ENCODE measurements around the gene PSTPIP1. TPM values are rescaled to one million over a fixed set of nuclear protein-coding genes. Genes with fewer than 3 reads are reported as not detected.

PSTPIP1 gene
- total and polyA plus RNA-seq, 2 of the 13 experiments (the other 11 are each of a cell fraction or from before 2014, with no cell fraction given), result 4.4 to 8.7 TPM

- Histone ChIP-seq H3K4me3 (replicated peaks in 1 of 3; ENCODE audit: insufficient read depth in 1 of 3, low read depth in 2 of 3, low read length in 3 of 3) (no peak overlapping the region), H3K4me2 (ENCODE audit: low read depth, low read length) (no peak overlapping the region), H3K27ac (ENCODE audit: extremely low read length, insufficient read depth, low read length) (no peak overlapping the region), H3K4me1 (ENCODE audit: insufficient read depth, low read length) (peaks cover 5% of the 10 kb centered on the region), H3K27me3 (ENCODE audit: control insufficient read depth in 1 of 2, insufficient read depth in 2 of 2, low read length in 2 of 2) (no peaks in the 10 kb centered on the region), H3K36me3 (replicated peaks in 1 of 2; ENCODE audit: control insufficient read depth in 1 of 2, insufficient read depth in 2 of 2, low read length in 2 of 2) (peaks cover 7 to 9% of the 10 kb centered on the region in 2 experiments; a peak in 4 of 5 replicates), H2AFZ (ENCODE audit: low read length) (no peak overlapping the region), H4K20me1 (ENCODE audit: insufficient read depth, low read length) (no peaks in the 10 kb centered on the region), H3K9me3 (ENCODE audit: low read length) (no peaks in the 10 kb centered on the region), H3K9ac (ENCODE audit: insufficient read depth, low read depth, low read length) (no peak overlapping the region), H3K79me2 (ENCODE audit: insufficient read depth, low read length) (no peaks in the 10 kb centered on the region)
- FAIRE-seq, result no peak
- WGBS (ENCODE audit: low lambda C conversion rate), result 97% methylated on average over 9 of the region's 10 CpGs
- intact Hi-C loops (cut with micrococcal nuclease; ENCODE audit: unreplicated experiment), result no loop called here
- TF ChIP-seq NFE2 (CRISPR knock-in tag; IDR thresholded peaks at IDR 0.05) (no peak), ZMYM3 (CRISPR knock-in tag; IDR thresholded peaks at IDR 0.05) (no peak), SNRNP70 (IDR thresholded peaks at IDR 0.05; ENCODE audit: low read depth, low read length) (no peak), BCL3 (CRISPR knock-in tag; IDR thresholded peaks at IDR 0.05) (no peak), THAP7 (CRISPR knock-in tag; IDR thresholded peaks at IDR 0.05) (no peak), ZNF251 (CRISPR knock-in tag; IDR thresholded peaks at IDR 0.05) (no peak), ZSCAN20 (CRISPR knock-in tag; IDR thresholded peaks at IDR 0.05; ENCODE audit: borderline replicate concordance) (no peak), ZNF570 (CRISPR knock-in tag; IDR thresholded peaks at IDR 0.05; ENCODE audit: borderline replicate concordance) (no peak), ZNF383 (CRISPR knock-in tag; IDR thresholded peaks at IDR 0.05; ENCODE audit: borderline replicate concordance) (no peak), IRF1 (CRISPR knock-in tag; IDR thresholded peaks at IDR 0.05; ENCODE audit: low read depth) (no peak), MED13 (CRISPR knock-in tag; IDR thresholded peaks at IDR 0.05) (no peak), PBX3 (CRISPR knock-in tag; IDR thresholded peaks at IDR 0.05; ENCODE audit: borderline replicate concordance) (no peak), ZNF530 (CRISPR knock-in tag; IDR thresholded peaks at IDR 0.05; ENCODE audit: low read depth) (no peak), FOXA1 (IDR thresholded peaks at IDR 0.05) (no peak), FOXA1 (CRISPR knock-in tag; IDR thresholded peaks at IDR 0.05) (no peak), MLLT10 (CRISPR knock-in tag; IDR thresholded peaks at IDR 0.05) (no peak), ZNF607 (CRISPR knock-in tag; IDR thresholded peaks at IDR 0.05; ENCODE audit: borderline replicate concordance) (no peak), HNF4G (IDR thresholded peaks at IDR 0.05; ENCODE audit: borderline replicate concordance, low read depth, low read length) (no peak), HNF4G (CRISPR knock-in tag; IDR thresholded peaks at IDR 0.05; ENCODE audit: borderline replicate concordance, low read depth) (no peak), ZSCAN25 (CRISPR knock-in tag; IDR thresholded peaks at IDR 0.05) (no peak), SOX13 (IDR thresholded peaks at IDR 0.05) (no peak), SOX13 (CRISPR knock-in tag; conservative IDR thresholded peaks at IDR 0.05 in 1 of 2, IDR thresholded peaks at IDR 0.05 in 1 of 2) (no peak)
- DNase-seq (ENCODE audit: low spot score), result no peak
- no TSS peak for BruUV-seq (replicated peaks)
- in situ Hi-C loops (cut with HindIII; ENCODE audit: extremely low pct_ligation_motif_present, low pct_unique_long_range_greater_than_20kb), result loop anchor here (10.0 kb wide), 1 partner anchor 134 kb away; the partner anchor contains the start of gene SCAPER
- no peak for ATAC-seq
- ChIA-PET CTCF (ENCODE audit: low intra/inter-chr PET ratio, low total read pairs) (no interaction called here), POLR2A (no interaction called here)
Observed at GRCh38 chr15:77038312-77039216, 43.6 kb downstream of the PSTPIP1 start.

Measured in HepG2 (cell line).